Measurements from ENCODE around the gene PLEKHA6.
A peak's percentile ranks its signal among the peaks of the same experiment; 100 is the strongest.

The PLEKHA6 gene

DNA sequence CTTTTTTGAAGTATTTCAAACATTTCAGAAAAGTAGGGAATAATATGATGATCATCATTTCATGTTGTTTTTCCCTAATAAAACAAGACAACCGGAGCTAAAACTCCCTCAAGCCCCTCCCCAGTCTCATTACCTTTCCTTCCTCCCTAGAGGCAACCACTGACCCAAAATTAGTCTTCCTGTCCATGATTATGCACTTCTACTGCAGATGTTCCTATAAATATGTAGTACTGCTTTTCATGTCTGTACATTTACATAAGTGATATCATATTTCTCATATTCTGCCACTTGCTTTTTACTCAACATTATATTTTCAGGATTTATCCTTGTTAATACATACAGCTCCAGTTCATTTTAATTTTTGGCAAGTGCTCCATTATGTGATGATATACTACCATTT, 87.2 kb downstream of the PLEKHA6 start:
- no peak for TF ChIP-seq Cebpa-rat (IDR thresholded peaks at IDR 0.05)
- peaks cover 94% of the 10 kb centered on the region for H3K4me1 ChIP-seq
- no peaks in the 10 kb centered on the region for H3K27me3 ChIP-seq
- H4K20me1 ChIP-seq: no peaks in the 10 kb centered on the region
- H3K36me3 ChIP-seq: no peaks in the 10 kb centered on the region
- H3K4me2 ChIP-seq: peak overlapping the region; percentile 94
- no peaks in the 10 kb centered on the region for H3K9me3 ChIP-seq
- peak overlapping the region; percentile 67; the same call in 1 of the 2 replicates for H3K9ac ChIP-seq
- peak overlapping the region; percentile 83 for H3K27ac ChIP-seq
- H3K4me3 ChIP-seq: peak overlapping the region; percentile 43

DNA sequence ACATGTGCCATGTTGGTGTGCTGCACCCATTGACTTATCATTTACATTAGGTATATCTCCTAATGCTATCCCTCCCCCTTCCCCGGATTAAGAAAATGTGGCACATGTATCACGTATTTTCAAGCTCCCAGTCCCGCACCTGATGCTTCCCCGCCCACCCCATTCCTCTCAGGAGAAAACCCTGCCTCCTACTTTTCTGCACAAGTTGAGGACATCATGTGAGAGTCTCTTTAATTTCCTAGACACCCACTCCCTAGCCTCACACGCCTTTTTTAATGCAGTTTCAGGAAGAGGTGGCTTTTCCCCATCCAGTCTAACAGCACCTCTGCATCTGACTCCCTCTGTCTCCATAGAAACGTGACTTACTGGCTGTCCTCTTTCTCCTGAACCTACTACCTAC, 87.8 kb downstream of the PLEKHA6 start:
- Histone ChIP-seq H3K27me3 (no peaks in the 10 kb centered on the region), H3K4me2 (peak overlapping the region; percentile 94), H3K27ac (peak overlapping the region; percentile 83), H3K4me1 (peaks cover 99% of the 10 kb centered on the region), H3K9ac (no peak overlapping the region; the same call in 1 of the 2 replicates), H3K9me3 (no peaks in the 10 kb centered on the region), H4K20me1 (no peaks in the 10 kb centered on the region), H3K4me3 (peak overlapping the region; percentile 43), H3K36me3 (no peaks in the 10 kb centered on the region)
- TF ChIP-seq Cebpa-rat (IDR thresholded peaks at IDR 0.05): no peak

DNA sequence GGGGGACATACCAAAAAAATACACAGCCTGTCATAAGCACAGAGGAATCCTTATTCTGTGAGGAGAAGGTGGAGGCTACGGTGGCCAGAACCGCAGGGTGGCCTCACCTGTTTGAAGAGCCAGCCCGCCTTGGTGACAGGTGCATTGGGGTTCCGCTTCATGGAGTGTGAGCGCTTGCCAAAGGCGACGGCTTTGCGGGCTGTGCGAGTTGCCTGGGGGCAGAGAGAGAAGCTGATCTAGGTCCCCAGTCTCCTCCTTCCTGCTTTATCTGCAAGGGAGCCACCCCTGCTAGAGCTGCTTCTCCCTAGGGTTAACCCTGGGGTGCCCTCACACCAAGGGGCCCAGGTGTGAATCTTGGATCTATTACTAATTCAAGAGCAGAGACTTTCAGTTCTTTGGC, 91.6 kb downstream of the PLEKHA6 start:
- TF ChIP-seq Cebpa-rat (IDR thresholded peaks at IDR 0.05): no peak
- no peak overlapping the region for H3K4me3 ChIP-seq
- peak overlapping the region; percentile 94 for H3K4me2 ChIP-seq
- 0 out of 2 replicates have a peak overlapping the region, but pooled peaks have one; percentile 24 for H3K27ac ChIP-seq
- H4K20me1 ChIP-seq: no peaks in the 10 kb centered on the region
- H3K9ac ChIP-seq: no peak overlapping the region
- no peaks in the 10 kb centered on the region for H3K36me3 ChIP-seq
- no peaks in the 10 kb centered on the region for H3K9me3 ChIP-seq
- H3K4me1 ChIP-seq: peaks cover 100% of the 10 kb centered on the region
- H3K27me3 ChIP-seq: no peaks in the 10 kb centered on the region

DNA sequence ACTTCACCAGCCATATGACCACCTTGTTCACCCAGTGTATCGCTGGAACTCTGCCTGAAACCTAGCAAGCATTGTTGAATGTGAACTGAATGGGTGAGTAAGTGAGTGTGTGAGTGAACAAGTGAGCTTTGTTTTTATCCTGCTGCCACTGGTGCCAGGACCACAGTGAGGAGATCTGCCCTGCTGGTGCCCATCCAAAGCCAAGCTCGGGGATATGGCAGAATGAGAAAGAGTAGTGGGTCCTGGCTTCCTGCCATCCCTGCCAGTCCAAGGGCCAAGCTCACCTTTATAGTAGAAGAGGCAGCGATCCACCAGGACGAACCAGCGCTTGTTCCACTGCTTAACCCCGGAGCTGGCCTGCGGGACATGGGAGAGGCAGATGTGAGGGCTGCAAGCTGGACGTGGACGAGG, 92.5 kb downstream of the PLEKHA6 start:
- Histone ChIP-seq H3K9me3 (no peaks in the 10 kb centered on the region), H3K9ac (no peak overlapping the region), H3K4me2 (peak overlapping the region; percentile 94), H3K36me3 (no peaks in the 10 kb centered on the region), H3K4me1 (peaks cover 100% of the 10 kb centered on the region), H3K27ac (no peak overlapping the region), H3K27me3 (no peaks in the 10 kb centered on the region), H3K4me3 (no peak overlapping the region), H4K20me1 (no peaks in the 10 kb centered on the region)
- no peak for TF ChIP-seq Cebpa-rat (IDR thresholded peaks at IDR 0.05)

DNA sequence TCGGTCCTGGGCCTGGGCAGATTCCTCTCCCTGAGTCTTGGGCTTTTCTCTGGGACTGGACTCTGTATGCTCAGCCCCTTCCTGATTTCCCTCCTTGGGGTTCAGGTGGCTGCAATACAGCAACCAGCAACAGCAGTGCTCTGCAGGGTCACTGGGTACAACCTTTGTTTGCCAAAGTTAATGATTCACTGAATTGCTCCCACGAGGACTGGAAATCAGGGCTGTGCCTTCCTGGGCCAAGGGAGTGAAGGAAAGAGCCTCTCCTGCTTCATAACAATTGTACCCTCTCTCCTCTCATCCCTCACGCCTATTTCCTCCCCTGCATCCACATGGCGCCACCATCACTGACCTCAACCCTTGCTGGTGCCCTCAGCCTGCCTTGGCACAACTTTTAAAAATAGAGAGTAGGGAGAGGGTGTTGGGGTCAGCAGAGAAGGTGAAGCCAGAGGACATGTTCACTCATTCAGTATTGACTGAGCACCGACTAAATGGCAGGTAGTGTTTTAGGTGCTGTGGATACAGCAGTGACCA, 93.2 kb downstream of the PLEKHA6 start:
- Histone ChIP-seq H3K27me3 (no peaks in the 10 kb centered on the region), H3K27ac (peak overlapping the region; percentile 29), H3K4me2 (peak overlapping the region; percentile 94; the same call in 1 of the 2 replicates), H3K4me1 (peaks cover 100% of the 10 kb centered on the region), H3K9me3 (no peaks in the 10 kb centered on the region), H3K9ac (no peak overlapping the region), H3K36me3 (no peaks in the 10 kb centered on the region), H3K4me3 (no peak overlapping the region), H4K20me1 (no peaks in the 10 kb centered on the region)
- TF ChIP-seq Cebpa-rat (IDR thresholded peaks at IDR 0.05): no peak

DNA sequence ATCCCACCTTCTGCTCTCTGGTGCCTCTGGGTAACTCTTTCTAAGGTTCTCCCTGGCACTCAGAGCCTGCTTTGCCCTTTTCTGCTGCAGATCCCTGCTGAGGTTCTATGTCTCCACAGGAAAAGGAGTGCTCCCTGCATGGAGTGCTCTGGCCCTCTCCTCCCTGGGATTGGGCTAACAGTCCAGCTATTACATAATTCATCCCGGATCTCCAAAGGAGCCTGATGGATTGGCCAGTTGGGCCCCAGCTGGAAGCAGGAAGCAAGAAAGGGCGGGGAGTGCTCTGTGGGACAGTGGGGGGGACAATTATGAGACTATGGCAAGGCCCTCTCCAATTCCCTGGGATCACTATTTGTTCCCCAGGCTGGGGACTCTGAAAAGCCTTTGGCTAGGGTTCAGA, 94.1 kb downstream of the PLEKHA6 start:
- Histone ChIP-seq H3K9me3 (no peaks in the 10 kb centered on the region), H3K27ac (peak overlapping the region; percentile 29; the same call in 1 of the 2 replicates), H3K36me3 (no peaks in the 10 kb centered on the region), H3K9ac (no peak overlapping the region), H3K4me3 (no peak overlapping the region), H4K20me1 (no peaks in the 10 kb centered on the region), H3K4me1 (peaks cover 94% of the 10 kb centered on the region), H3K4me2 (peak overlapping the region; percentile 94), H3K27me3 (no peaks in the 10 kb centered on the region)
- no peak for TF ChIP-seq Cebpa-rat (IDR thresholded peaks at IDR 0.05)

DNA sequence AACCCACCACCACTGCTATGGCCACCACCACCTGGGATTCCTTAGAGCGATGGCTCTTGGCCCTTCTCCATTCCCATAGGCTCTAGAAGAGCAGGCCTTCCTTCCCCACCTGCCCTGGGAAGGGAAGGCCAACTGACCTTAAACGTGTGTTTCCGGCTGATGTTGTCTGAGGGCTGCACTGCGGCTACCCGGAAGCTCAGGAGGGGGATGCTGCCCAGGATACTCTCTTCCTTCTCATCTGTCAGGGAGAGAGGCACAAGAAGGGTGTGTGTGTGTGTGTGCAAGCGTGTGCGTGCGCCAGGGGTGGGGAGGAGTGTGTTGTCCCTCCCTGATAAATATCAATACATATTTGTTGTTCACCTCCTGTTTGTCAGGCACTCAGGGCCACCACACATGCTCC, 94.9 kb downstream of the PLEKHA6 start:
- no peak for TF ChIP-seq Cebpa-rat (IDR thresholded peaks at IDR 0.05)
- H3K27me3 ChIP-seq: no peaks in the 10 kb centered on the region
- no peaks in the 10 kb centered on the region for H3K9me3 ChIP-seq
- no peaks in the 10 kb centered on the region for H4K20me1 ChIP-seq
- H3K27ac ChIP-seq: peak overlapping the region; percentile 79
- H3K4me3 ChIP-seq: no peak overlapping the region
- peak overlapping the region; percentile 94 for H3K4me2 ChIP-seq
- H3K36me3 ChIP-seq: no peaks in the 10 kb centered on the region
- no peak overlapping the region; the same call in 1 of the 2 replicates for H3K9ac ChIP-seq
- H3K4me1 ChIP-seq: peaks cover 85% of the 10 kb centered on the region

DNA sequence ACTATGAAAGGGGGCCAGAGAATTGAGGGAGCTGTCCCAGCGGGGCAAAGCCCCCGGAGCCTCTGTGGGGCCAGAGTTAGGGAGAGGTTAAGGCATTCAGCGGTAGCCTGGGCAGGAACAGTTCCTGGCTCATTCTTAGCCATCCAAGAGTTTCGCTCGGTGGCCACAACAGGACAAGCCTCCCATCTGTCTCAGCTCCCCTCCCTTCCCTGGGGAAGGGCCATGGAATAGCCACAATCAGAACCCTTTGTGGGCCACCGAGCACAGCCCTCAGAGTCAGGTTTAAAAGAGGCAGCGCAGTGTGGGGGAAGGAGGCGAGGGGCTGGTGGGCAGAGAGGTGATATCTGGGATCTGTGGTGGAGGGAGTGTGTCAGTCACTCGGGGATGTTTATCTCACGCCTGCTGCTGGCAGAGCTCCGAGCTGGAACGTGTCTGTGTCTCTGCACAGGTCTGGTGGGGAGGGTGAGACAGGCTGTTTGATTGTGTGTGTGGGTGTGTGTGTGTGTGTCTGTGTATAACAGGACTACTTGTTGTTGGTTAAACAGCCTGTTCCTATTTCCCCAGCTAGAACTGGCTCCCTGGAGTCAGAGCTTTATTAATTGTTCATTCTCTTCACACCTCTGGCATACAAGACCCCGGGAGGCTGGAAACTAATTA, 96.3 kb downstream of the PLEKHA6 start:
- H3K4me3 ChIP-seq: no peak overlapping the region
- H3K9ac ChIP-seq: peak overlapping the region; percentile 52; the same call in 1 of the 2 replicates
- H3K36me3 ChIP-seq: no peaks in the 10 kb centered on the region
- peak overlapping the region; percentile 79 for H3K27ac ChIP-seq
- peak overlapping the region; percentile 94 for H3K4me2 ChIP-seq
- H4K20me1 ChIP-seq: no peaks in the 10 kb centered on the region
- peaks cover 73% of the 10 kb centered on the region for H3K4me1 ChIP-seq
- H3K27me3 ChIP-seq: no peaks in the 10 kb centered on the region
- no peaks in the 10 kb centered on the region for H3K9me3 ChIP-seq
- no peak for TF ChIP-seq Cebpa-rat (IDR thresholded peaks at IDR 0.05)

DNA sequence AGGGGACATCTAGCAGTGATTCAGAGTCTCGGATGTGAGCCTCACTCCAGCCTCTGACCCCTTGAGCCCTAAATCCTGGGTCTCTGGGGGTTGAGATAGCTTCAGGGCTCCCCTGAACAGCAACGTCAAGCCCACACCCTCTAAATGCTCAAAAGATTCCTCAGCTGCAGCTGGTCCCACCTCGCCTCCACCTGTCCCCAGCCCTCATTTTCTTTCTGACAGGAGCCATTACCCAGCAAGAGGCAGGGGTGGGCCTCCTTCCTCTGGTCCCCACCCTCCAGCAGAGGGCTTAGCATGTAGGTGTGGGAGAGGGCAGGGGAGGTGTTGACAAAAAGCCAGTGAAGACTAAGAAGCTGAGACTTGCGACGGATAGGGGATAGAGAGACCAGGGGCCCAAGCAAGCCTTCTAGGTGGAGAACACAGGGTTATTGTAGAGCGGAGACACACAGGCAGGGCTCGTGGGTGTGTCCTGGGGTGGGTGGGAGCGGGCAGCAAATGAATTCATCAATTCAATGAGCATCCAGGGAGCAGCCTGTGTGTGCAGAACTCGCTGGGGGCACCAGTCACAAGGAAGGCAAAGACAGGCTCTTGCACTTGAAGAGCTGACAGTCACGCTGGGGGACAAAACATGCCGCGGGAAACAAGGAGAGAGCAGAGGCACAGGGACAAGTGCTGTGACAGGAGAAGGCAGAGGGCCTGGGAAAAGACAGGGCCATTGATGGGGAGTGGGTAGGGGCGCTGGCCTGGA, 97.0 kb downstream of the PLEKHA6 start:
- peak overlapping the region; percentile 79 for H3K27ac ChIP-seq

More for the DNA sequence above, 97.0 kb downstream of the PLEKHA6 start:
- no peaks in the 10 kb centered on the region for H3K36me3 ChIP-seq
- no peaks in the 10 kb centered on the region for H4K20me1 ChIP-seq
- no peaks in the 10 kb centered on the region for H3K27me3 ChIP-seq
- H3K9me3 ChIP-seq: no peaks in the 10 kb centered on the region
- TF ChIP-seq Cebpa-rat (IDR thresholded peaks at IDR 0.05): no peak
- peak overlapping the region; percentile 52; the same call in 1 of the 2 replicates for H3K9ac ChIP-seq
- H3K4me2 ChIP-seq: peak overlapping the region; percentile 94
- peaks cover 68% of the 10 kb centered on the region for H3K4me1 ChIP-seq
- no peak overlapping the region for H3K4me3 ChIP-seq

Measured in BLaER1 (cell line).